ENCODE results near the gene STX17. TPM values are rescaled to one million over a fixed set of nuclear protein-coding genes. Genes with fewer than 3 reads are reported as not detected.

STX17 gene
- total and polyA plus RNA-seq, 2 of the 13 experiments (the other 11 are each of a cell fraction or from before 2014, with no cell fraction given), result 8.3 to 25.7 TPM

GRCh38 chr9:99971410-99971809 lies 65.0 kb downstream of the STX17 start (continued):
- TF ChIP-seq MEF2D (CRISPR knock-in tag; IDR thresholded peaks at IDR 0.05) (no peak), NR2C2 (CRISPR knock-in tag; IDR thresholded peaks at IDR 0.05; ENCODE audit: borderline replicate concordance) (no peak), THAP9 (CRISPR knock-in tag; IDR thresholded peaks at IDR 0.05; ENCODE audit: borderline replicate concordance) (no peak), ZNF276 (CRISPR knock-in tag; IDR thresholded peaks at IDR 0.05; ENCODE audit: low read depth) (no peak), KDM2A (CRISPR knock-in tag; IDR thresholded peaks at IDR 0.05; ENCODE audit: borderline replicate concordance, low read depth) (no peak), ZNF770 (CRISPR knock-in tag; IDR thresholded peaks at IDR 0.05) (no peak)
- TF ChIP-seq, protein P1, sequence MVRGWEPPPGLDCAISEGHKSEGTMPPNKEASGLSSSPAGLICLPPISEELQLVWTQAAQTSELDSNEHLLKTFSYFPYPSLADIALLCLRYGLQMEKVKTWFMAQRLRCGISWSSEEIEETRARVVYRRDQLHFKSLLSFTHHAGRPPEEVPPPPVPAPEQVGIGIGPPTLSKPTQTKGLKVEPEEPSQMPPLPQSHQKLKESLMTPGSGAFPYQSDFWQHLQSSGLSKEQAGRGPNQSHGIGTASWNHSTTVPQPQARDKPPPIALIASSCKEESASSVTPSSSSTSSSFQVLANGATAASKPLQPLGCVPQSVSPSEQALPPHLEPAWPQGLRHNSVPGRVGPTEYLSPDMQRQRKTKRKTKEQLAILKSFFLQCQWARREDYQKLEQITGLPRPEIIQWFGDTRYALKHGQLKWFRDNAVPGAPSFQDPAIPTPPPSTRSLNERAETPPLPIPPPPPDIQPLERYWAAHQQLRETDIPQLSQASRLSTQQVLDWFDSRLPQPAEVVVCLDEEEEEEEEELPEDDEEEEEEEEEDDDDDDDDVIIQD (CRISPR knock-in tag; IDR thresholded peaks at IDR 0.05; ENCODE audit: low read depth), result no peak

Measured in HepG2 (cell line).